Vagina (tissue), 2 donors: ENCODE results near the gene TRIM37.

Experiments used
- CTCF ChIP-seq, 3 experiments: fragments of 450-650 bp in 2 of 3; fragments of 200-600 bp in 1 of 3; sonication (generic) in 1 of 3; IDR thresholded peaks; one replicate each; pipeline ENCODE4 v1.5.1; 2017 to 2019; ENCODE audit warnings: antibody characterized with exemption in 3 of 3, mild to moderate bottlenecking in 2 of 3, moderate library complexity in 2 of 3
- POLR2AphosphoS5 ChIP-seq, 2 donors: sonication (generic); formaldehyde crosslinking; IDR thresholded peaks; one replicate each; pipeline ENCODE4 v1.9.0; 2017; ENCODE audit warnings: antibody characterized with exemption in 2 of 2, mild to moderate bottlenecking in 2 of 2, low read depth in 1 of 2; ENCODE audit not compliant: insufficient read depth in 1 of 2

- TF ChIP-seq POLR2AphosphoS5 (IDR thresholded peaks at IDR 0.05; ENCODE audit: insufficient read depth in 1 of 2, low read depth in 1 of 2) (no peak), CTCF (IDR thresholded peaks at IDR 0.05) (no peak)
Measured at GRCh38 chr17:59121901-59122480, 15.3 kb upstream of the TRIM37 start.
